OCI-LY3 (cell line): ENCODE measurements around the gene EZH2.

Experiments
- H2AFZ ChIP-seq: fragments of 200-600, 300-600 bp; shearing (Covaris generic); 2 replicates; pipeline ENCODE4 v1.6.0; 2014; ENCODE audit warnings: antibody characterized with exemption, low read depth, low read length
- H3K27ac ChIP-seq: fragments of 200-600, 300-600 bp; sonication (generic); 2 replicates; pipeline ENCODE4 v1.5.1; 2014; ENCODE audit warnings: mild to moderate bottlenecking, low read length, moderate library complexity, mixed read lengths
- H3K27me3 ChIP-seq: fragments of 200-600, 300-600 bp; sonication (generic); 2 replicates; pipeline ENCODE4 v1.6.1; 2014; ENCODE audit warnings: low read depth, low read length, mixed read lengths
- H3K36me3 ChIP-seq: fragments of 200-600, 300-600 bp; sonication (generic); replicated peaks from 2 replicates; pipeline ENCODE3; 2014; ENCODE audit warnings: low read depth, low read length, mixed read lengths
- H3K4me1 ChIP-seq: fragments of 300-600, 200-600 bp; sonication (generic); 2 replicates; pipeline ENCODE4 v1.6.1; 2014; ENCODE audit warnings: low read length, mixed read lengths
- H3K4me2 ChIP-seq: fragments of 200-600, 300-600 bp; sonication (generic); 2 replicates; pipeline ENCODE4 v1.6.1; 2014; ENCODE audit warnings: low read length, mixed read lengths
- H3K4me3 ChIP-seq: fragments of 300-600, 200-600 bp; sonication (generic); 2 replicates; pipeline ENCODE4 v1.5.1; 2014; ENCODE audit warnings: antibody characterized with exemption, mild to moderate bottlenecking, low read length, moderate library complexity
- H3K79me2 ChIP-seq: fragments of 300-600, 200-600 bp; shearing (Covaris generic); 2 replicates; pipeline ENCODE4 v1.6.1; 2014; ENCODE audit warnings: mild to moderate bottlenecking, low read length, mixed read lengths
- H3K9ac ChIP-seq: fragments of 300-600, 200-600 bp; shearing (Covaris generic); 2 replicates; pipeline ENCODE4 v1.6.0; 2014; ENCODE audit warnings: mild to moderate bottlenecking, low read length, moderate library complexity
- H3K9me3 ChIP-seq: fragments of 200-600, 300-600 bp; shearing (Covaris generic); 2 replicates; pipeline ENCODE4 v1.6.1; 2014; ENCODE audit warnings: low read length, mixed read lengths; ENCODE audit not compliant: insufficient read depth
- H4K20me1 ChIP-seq: fragments of 200-600, 300-600 bp; sonication (generic); 2 replicates; pipeline ENCODE4 v1.6.1; 2016; ENCODE audit warnings: low read length, mixed read lengths; ENCODE audit not compliant: insufficient read depth
- CTCF ChIP-seq: fragments of 200-600, 300-600 bp; sonication (generic); IDR thresholded peaks from 2 replicates; pipeline ENCODE4 v1.5.1; 2014; ENCODE audit warnings: antibody characterized with exemption, low read length, low read depth
- EZH2phosphoT487 ChIP-seq: fragments of 200-600 bp; shearing (Covaris generic); IDR thresholded peaks from 2 replicates; pipeline ENCODE4 v1.6.1; 2018; ENCODE audit warnings: antibody characterized with exemption, mixed run types, low read depth

Gene EZH2

GRCh38 chr7:148815612-148816011, 68.5 kb downstream of the EZH2 start:
- H3K79me2 ChIP-seq: peaks cover 57% of the 10 kb centered on the region
- no peak overlapping the region for H3K4me3 ChIP-seq
- TF ChIP-seq CTCF (no peak), EZH2phosphoT487 (no peak)
- H3K36me3 ChIP-seq: peaks cover 94% of the 10 kb centered on the region
- H4K20me1 ChIP-seq: peaks cover 6% of the 10 kb centered on the region; the same call in 1 of the 2 replicates
- H3K27me3 ChIP-seq: no peaks in the 10 kb centered on the region
- no peak overlapping the region for H2AFZ ChIP-seq
- no peaks in the 10 kb centered on the region for H3K9me3 ChIP-seq
- no peak overlapping the region for H3K4me2 ChIP-seq
- peak overlapping the region; percentile 29; the same call in 1 of the 2 replicates for H3K27ac ChIP-seq
- H3K4me1 ChIP-seq: peaks cover 15% of the 10 kb centered on the region
- H3K9ac ChIP-seq: no peak overlapping the region

GRCh38 chr7:148814922-148815559, 69.0 kb downstream of the EZH2 start:
- TF ChIP-seq CTCF: no peak
- no peak for TF ChIP-seq EZH2phosphoT487
- peaks cover 15% of the 10 kb centered on the region for H3K4me1 ChIP-seq
- peak overlapping the region; percentile 29; the same call in 1 of the 2 replicates for H3K27ac ChIP-seq
- no peak overlapping the region for H2AFZ ChIP-seq
- H3K4me2 ChIP-seq: no peak overlapping the region
- H3K9ac ChIP-seq: no peak overlapping the region
- peaks cover 57% of the 10 kb centered on the region for H3K79me2 ChIP-seq
- no peaks in the 10 kb centered on the region for H3K27me3 ChIP-seq
- peaks cover 94% of the 10 kb centered on the region for H3K36me3 ChIP-seq
- peaks cover 6% of the 10 kb centered on the region; the same call in 1 of the 2 replicates for H4K20me1 ChIP-seq
- no peaks in the 10 kb centered on the region for H3K9me3 ChIP-seq
- H3K4me3 ChIP-seq: no peak overlapping the region

GRCh38 chr7:148813890-148814289, 70.2 kb downstream of the EZH2 start:
- no peak overlapping the region for H2AFZ ChIP-seq
- no peak overlapping the region for H3K4me3 ChIP-seq
- H3K9me3 ChIP-seq: no peaks in the 10 kb centered on the region
- H3K27ac ChIP-seq: no peak overlapping the region
- H3K4me2 ChIP-seq: no peak overlapping the region
- H3K9ac ChIP-seq: no peak overlapping the region
- H3K36me3 ChIP-seq: peaks cover 94% of the 10 kb centered on the region
- TF ChIP-seq CTCF (no peak), EZH2phosphoT487 (no peak)
- H3K27me3 ChIP-seq: no peaks in the 10 kb centered on the region
- peaks cover 50% of the 10 kb centered on the region for H3K79me2 ChIP-seq
- H4K20me1 ChIP-seq: peaks cover 6% of the 10 kb centered on the region; the same call in 1 of the 2 replicates
- H3K4me1 ChIP-seq: peaks cover 15% of the 10 kb centered on the region

GRCh38 chr7:148811892-148812291, 72.2 kb downstream of the EZH2 start:
- H3K9ac ChIP-seq: no peak overlapping the region
- peaks cover 39% of the 10 kb centered on the region for H3K79me2 ChIP-seq
- H3K4me2 ChIP-seq: no peak overlapping the region
- no peak for TF ChIP-seq CTCF
- TF ChIP-seq EZH2phosphoT487: no peak
- H3K4me1 ChIP-seq: peaks cover 18% of the 10 kb centered on the region
- H3K9me3 ChIP-seq: no peaks in the 10 kb centered on the region
- H2AFZ ChIP-seq: no peak overlapping the region
- no peaks in the 10 kb centered on the region for H3K27me3 ChIP-seq
- H4K20me1 ChIP-seq: peaks cover 11% of the 10 kb centered on the region; the same call in 1 of the 2 replicates
- no peak overlapping the region for H3K4me3 ChIP-seq
- H3K36me3 ChIP-seq: peaks cover 89% of the 10 kb centered on the region
- H3K27ac ChIP-seq: no peak overlapping the region
